ENCODE measurements around the gene PRKRA. TPM values are rescaled to one million over a fixed set of nuclear protein-coding genes. Genes with fewer than 3 reads are reported as not detected.
"Not testable (repeated sequence)": the region's sequence is repeated elsewhere in the genome, so short reads cannot be mapped to it uniquely, and the experiment has no call there.

The PRKRA gene
- total and polyA plus RNA-seq, 2 donors (not counting 1 experiment from before 2014, with no cell fraction given): 27.0 to 71.9 TPM

GRCh38 chr2:178473373-178473772 lies 22.4 kb upstream of the PRKRA start:
- peaks cover 4% of the 10 kb centered on the region in 2 donors for H3K4me1 ChIP-seq (ENCODE audit: control insufficient read depth in 2 of 2, insufficient read depth in 2 of 2, low read length in 2 of 2)
- no peak overlapping the region for H3K4me3 ChIP-seq (ENCODE audit: control extremely low read depth in 1 of 5, extremely low read depth in 1 of 5, insufficient read depth in 1 of 5, low read depth in 2 of 5, low read length in 4 of 5)
- intact Hi-C loops (cut with micrococcal nuclease): no loop called here
- DNase-seq: no peak
- ChIA-PET CTCF (interaction anchor here (0.7 kb wide), 1 partner anchor 977 kb away, joined by 4 read pairs; no protein-coding TSS in a partner anchor), POLR2A (interaction anchor here (0.8 kb wide), 1 partner anchor 72 kb away, joined by 15 read pairs; no protein-coding TSS in a partner anchor)
- H3K9ac ChIP-seq (ENCODE audit: low read length): no peak overlapping the region
- Mint-ChIP-seq H3K27me3 (no peaks in the 10 kb centered on the region), H3K4me3 (no peak overlapping the region), H3K4me1 (peaks cover 6% of the 10 kb centered on the region), H3K27ac (no peak overlapping the region), H3K9me3 (ENCODE audit: insufficient read depth) (no peaks in the 10 kb centered on the region)
- no peak overlapping the region for H3K27ac ChIP-seq (ENCODE audit: low read length in 2 of 2)
- no peaks in the 10 kb centered on the region for H3K27me3 ChIP-seq (replicated peaks in 1 of 4; ENCODE audit: control extremely low read depth in 1 of 4, control insufficient read depth in 3 of 4, insufficient read depth in 4 of 4, low read length in 3 of 4)
- H2AFZ ChIP-seq (ENCODE audit: insufficient read depth, low read depth, low read length, poor library complexity, severe bottlenecking): no peak overlapping the region
- H3K4me2 ChIP-seq (replicated peaks; ENCODE audit: low read depth, low read length, poor library complexity, severe bottlenecking): no peak overlapping the region
- H4K20me1 ChIP-seq (ENCODE audit: control insufficient read depth, insufficient read depth, low read length, poor library complexity, severe bottlenecking): no peaks in the 10 kb centered on the region
- no peak for TF ChIP-seq CTCF (IDR thresholded peaks at IDR 0.05)
- no peak for TF ChIP-seq EZH2 (IDR thresholded peaks at IDR 0.05; ENCODE audit: borderline replicate concordance, insufficient read depth, low read depth, low read length, poor library complexity, severe bottlenecking)
- no peaks in the 10 kb centered on the region for H3K36me3 ChIP-seq (replicated peaks in 1 of 2; ENCODE audit: control extremely low read depth in 1 of 2, control insufficient read depth in 1 of 2, extremely low read depth in 1 of 2, insufficient read depth in 2 of 2, low read length in 1 of 2)
- H3K79me2 ChIP-seq (ENCODE audit: control insufficient read depth, insufficient read depth, low read length): no peaks in the 10 kb centered on the region
- 100% methylated on average over 1 of the region's 2 CpGs for WGBS (ENCODE audit: insufficient coverage)
- H3K9me3 ChIP-seq (ENCODE audit: control extremely low read depth in 1 of 3, control insufficient read depth in 2 of 3, insufficient read depth in 1 of 3, low read length in 2 of 3): no peaks in the 10 kb centered on the region
- ATAC-seq (ENCODE audit: low read depth): no peak

- H3K4me1 Mint-ChIP-seq; H3K4me2 ChIP-seq (replicated peaks; ENCODE audit: low read depth, low read length, poor library complexity, severe bottlenecking); H3K79me2 ChIP-seq (ENCODE audit: control insufficient read depth, insufficient read depth, low read length); H4K20me1 ChIP-seq (ENCODE audit: control insufficient read depth, insufficient read depth, low read length, poor library complexity, severe bottlenecking); H3K27ac ChIP-seq (ENCODE audit: low read length in 2 of 2); POLR2A ChIA-PET; H3K36me3 ChIP-seq (replicated peaks in 1 of 2; ENCODE audit: control extremely low read depth in 1 of 2, control insufficient read depth in 1 of 2, extremely low read depth in 1 of 2, insufficient read depth in 2 of 2, low read length in 1 of 2); H3K9me3 Mint-ChIP-seq (ENCODE audit: insufficient read depth); CTCF ChIA-PET; H2AFZ ChIP-seq (ENCODE audit: insufficient read depth, low read depth, low read length, poor library complexity, severe bottlenecking); H3K4me3 Mint-ChIP-seq; H3K9me3 ChIP-seq (ENCODE audit: control extremely low read depth in 1 of 3, control insufficient read depth in 2 of 3, insufficient read depth in 1 of 3, low read length in 2 of 3); H3K4me3 ChIP-seq (ENCODE audit: control extremely low read depth in 1 of 5, extremely low read depth in 1 of 5, insufficient read depth in 1 of 5, low read depth in 2 of 5, low read length in 4 of 5); H3K27me3 Mint-ChIP-seq; DNase-seq; H3K4me1 ChIP-seq (ENCODE audit: control insufficient read depth in 2 of 2, insufficient read depth in 2 of 2, low read length in 2 of 2); H3K27me3 ChIP-seq (replicated peaks in 1 of 4; ENCODE audit: control extremely low read depth in 1 of 4, control insufficient read depth in 3 of 4, insufficient read depth in 4 of 4, low read length in 3 of 4); H3K9ac ChIP-seq (ENCODE audit: low read length); intact Hi-C loops (cut with micrococcal nuclease); H3K27ac Mint-ChIP-seq; ATAC-seq (ENCODE audit: low read depth): not testable (repeated sequence)
- no CpG with 5 or more reads among the region's 5 CpGs for WGBS (ENCODE audit: insufficient coverage)
These were observed 20.3 kb upstream of the PRKRA start for GRCh38 chr2:178471313-178471712.

Measured in B cell (primary cell).